Measurements from ENCODE around the gene CHRNE.

DNA sequence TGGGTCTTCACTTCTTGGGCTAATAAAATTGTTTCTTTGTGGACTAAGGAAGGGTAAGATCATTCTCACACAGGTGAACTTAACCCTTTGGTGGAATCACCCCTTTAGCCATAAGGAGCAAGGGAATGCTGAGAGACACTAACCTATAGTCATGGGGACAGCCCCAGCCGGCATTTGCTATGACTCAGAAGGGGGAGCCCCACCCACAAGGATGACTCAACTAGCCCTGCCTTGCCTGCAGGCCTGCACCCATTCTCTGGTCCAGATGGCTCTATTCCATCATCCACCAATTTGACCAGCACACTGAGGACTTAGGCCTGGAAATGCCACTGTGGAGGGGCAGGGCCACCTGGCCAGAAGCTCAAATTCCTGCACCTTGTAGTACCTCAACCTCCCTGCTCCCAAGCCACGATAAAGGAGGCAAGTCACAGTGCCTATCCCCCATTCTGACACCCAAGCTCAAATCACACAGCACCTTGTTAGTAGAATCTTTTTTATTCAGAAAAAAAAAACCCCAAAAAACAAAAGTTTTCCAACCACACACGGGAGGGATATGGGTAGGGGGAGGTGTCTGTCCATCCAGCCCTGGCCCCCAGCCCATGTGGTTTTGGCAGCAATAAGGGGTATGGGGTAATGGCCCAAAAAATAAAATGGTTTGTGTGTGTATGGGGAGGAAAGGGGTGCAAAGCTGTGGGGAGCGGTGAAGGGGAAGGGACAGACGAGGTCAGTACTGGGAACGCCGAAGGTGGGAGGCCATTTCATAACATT is 42.5 kb upstream of the CHRNE start:
- no peak for TF ChIP-seq EZH2 (IDR thresholded peaks at IDR 0.05; ENCODE audit: borderline replicate concordance, insufficient read depth, low read depth, low read length, poor library complexity, severe bottlenecking)
- TF ChIP-seq, protein P1, sequence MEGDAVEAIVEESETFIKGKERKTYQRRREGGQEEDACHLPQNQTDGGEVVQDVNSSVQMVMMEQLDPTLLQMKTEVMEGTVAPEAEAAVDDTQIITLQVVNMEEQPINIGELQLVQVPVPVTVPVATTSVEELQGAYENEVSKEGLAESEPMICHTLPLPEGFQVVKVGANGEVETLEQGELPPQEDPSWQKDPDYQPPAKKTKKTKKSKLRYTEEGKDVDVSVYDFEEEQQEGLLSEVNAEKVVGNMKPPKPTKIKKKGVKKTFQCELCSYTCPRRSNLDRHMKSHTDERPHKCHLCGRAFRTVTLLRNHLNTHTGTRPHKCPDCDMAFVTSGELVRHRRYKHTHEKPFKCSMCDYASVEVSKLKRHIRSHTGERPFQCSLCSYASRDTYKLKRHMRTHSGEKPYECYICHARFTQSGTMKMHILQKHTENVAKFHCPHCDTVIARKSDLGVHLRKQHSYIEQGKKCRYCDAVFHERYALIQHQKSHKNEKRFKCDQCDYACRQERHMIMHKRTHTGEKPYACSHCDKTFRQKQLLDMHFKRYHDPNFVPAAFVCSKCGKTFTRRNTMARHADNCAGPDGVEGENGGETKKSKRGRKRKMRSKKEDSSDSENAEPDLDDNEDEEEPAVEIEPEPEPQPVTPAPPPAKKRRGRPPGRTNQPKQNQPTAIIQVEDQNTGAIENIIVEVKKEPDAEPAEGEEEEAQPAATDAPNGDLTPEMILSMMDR (IDR thresholded peaks at IDR 0.05) = no peak

All from B cell (primary cell).